Placental pericyte (primary cell): ENCODE results near the gene PBXIP1. TPM values are rescaled to one million over a fixed set of nuclear protein-coding genes. Genes with fewer than 3 reads are reported as not detected.

Source experiments
- small RNA-seq: library from RNA; depleted of rRNA; stranded (forward); fragments of <200 nt; gene quantifications from one replicate; pipeline ENCODE3, GENCODE V24; 2012; ENCODE audit warnings: low replicate concordance
- total RNA-seq: library from RNA; depleted of rRNA; stranded (reverse); fragments of >200 nt; gene quantifications from 2 replicates; pipeline ENCODE4 v1.2.3, GENCODE V29; 2012

Gene PBXIP1, protein sequence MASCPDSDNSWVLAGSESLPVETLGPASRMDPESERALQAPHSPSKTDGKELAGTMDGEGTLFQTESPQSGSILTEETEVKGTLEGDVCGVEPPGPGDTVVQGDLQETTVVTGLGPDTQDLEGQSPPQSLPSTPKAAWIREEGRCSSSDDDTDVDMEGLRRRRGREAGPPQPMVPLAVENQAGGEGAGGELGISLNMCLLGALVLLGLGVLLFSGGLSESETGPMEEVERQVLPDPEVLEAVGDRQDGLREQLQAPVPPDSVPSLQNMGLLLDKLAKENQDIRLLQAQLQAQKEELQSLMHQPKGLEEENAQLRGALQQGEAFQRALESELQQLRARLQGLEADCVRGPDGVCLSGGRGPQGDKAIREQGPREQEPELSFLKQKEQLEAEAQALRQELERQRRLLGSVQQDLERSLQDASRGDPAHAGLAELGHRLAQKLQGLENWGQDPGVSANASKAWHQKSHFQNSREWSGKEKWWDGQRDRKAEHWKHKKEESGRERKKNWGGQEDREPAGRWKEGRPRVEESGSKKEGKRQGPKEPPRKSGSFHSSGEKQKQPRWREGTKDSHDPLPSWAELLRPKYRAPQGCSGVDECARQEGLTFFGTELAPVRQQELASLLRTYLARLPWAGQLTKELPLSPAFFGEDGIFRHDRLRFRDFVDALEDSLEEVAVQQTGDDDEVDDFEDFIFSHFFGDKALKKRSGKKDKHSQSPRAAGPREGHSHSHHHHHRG
- total RNA-seq = 35.4 and 80.8 TPM in 2 replicates

DNA sequence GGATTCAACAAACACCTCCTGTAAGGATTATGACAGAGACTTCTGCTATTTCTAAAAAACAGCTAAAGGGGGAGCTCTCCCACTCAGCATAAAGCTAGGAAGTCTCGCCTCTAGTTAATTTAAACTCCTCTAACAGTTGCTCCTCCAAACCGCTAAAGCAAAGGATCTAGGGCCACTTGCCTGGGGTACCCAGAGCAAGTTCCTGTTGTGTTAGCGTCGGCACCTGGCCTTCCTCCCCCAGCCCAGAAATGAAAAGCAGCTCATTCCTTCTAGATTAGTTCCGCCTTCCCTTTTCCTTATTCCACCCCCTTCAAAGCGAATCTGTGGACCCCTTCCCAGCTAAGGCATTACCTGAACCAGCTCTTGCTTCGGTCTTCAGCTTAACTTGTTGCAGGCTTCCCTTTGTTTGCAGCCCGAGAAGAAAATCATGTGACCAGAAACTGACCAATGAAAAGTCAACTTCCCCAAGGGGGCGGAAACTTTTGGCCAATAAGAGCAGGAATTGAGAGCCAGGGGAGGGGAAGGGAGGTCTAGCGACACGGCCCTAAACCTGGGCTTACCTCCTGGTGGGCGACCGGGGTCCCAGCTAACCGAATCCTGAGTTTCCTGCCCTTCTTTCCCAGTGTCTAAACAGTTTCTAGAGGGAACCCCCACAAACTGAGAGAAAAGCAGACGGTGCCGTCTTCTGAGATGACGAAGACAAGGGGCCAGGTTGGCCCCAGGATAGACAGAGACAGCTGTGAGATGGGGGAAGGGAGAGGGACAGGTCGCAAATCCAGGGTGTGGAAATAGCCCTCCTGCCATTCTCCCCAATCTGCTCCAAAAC lies at the start of gene PBXIP1:
TSS of gene PBXIP1 (minus strand) at position 382 of the 826 bp plus-strand sequence. CDS start 2,378 bp downstream, outside the sequence.

GRCh38 chr1:155002464-155003226 lies 46.7 kb upstream of the PBXIP1 start, which contains the start of gene ZBTB7B:
Gene ZBTB7B (plus strand): TSS chr1:155002802. CDS start chr1:155014661, 11,859 bp downstream.

GRCh38 chr1:154993572-154994268 lies 37.8 kb upstream of the PBXIP1 start, which contains the start of gene LENEP:
Gene LENEP (plus strand): TSS chr1:154993586. CDS start chr1:154993608, 22 bp downstream.

GRCh38 chr1:154982897-154983648 lies 27.2 kb upstream of the PBXIP1 start, which contains the start of gene FLAD1:
Gene FLAD1 (plus strand): TSS chr1:154983344. CDS start chr1:154983695, 351 bp downstream.

DNA sequence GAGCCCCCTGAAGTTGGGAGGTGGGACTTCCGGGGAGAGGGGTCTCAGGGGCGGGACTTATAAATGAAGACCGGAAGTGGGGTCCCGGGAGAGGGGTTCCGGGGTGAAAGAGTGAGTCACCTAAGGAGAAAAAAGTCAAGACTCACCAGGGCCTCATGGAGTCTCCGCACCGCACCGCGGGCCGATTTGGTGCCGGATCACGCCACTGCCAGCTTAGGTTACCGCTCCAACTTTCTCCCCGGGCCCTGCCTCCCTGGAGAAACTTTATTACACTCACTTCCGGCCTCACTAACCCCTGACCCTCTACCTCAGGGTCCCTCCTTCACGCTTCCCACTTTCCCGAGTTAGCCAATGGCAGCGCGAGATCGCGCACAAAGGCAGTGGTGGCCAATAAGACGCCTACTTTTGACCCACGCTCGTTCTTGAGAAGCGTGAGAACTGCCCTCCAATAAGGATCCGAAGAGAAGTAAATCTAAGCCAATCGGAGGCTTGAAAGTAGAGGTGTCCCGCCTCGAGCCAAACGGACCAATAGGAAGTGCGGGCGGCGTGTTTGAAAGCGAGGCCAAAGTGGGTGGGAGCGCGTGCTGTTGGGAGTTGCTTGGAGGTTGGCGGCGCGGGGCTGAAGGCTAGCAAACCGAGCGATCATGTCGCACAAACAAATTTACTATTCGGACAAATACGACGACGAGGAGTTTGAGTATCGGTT lies 18.4 kb upstream of the PBXIP1 start, which contains the start of gene CKS1B:
TSS of gene CKS1B (plus strand) at position 580 of the 706 bp plus-strand sequence. CDS start at position 645, 65 bp downstream.

GRCh38 chr1:154970631-154971340 lies 14.9 kb upstream of the PBXIP1 start, which contains the start of gene SHC1:
Gene SHC1 (minus strand): TSS chr1:154970747. CDS start chr1:154970526, 221 bp downstream.

GRCh38 chr1:154961207-154962155 lies 5.6 kb upstream of the PBXIP1 start, which contains the start of gene PYGO2:
Gene PYGO2 (minus strand): TSS chr1:154961782. CDS start chr1:154961576, 206 bp downstream.

GRCh38 chr1:154936555-154937084 lies 19.3 kb downstream of the PBXIP1 start, which contains the start of gene PMVK:
Gene PMVK (minus strand): TSS chr1:154936719. CDS start chr1:154936685, 34 bp downstream.

Small RNA genes within 50 kb of the gene (small RNA-seq; reads per million reads assigned to genes)
- gene MIR4258 (not detected), gene RF00017 (not detected)

Other genes starting within 250 kb of the PBXIP1 start
- under 0.01 TPM in 1 of 2 replicates, not detected in the other for gene KCNN3, start 85.8 kb downstream of the PBXIP1 start, total RNA-seq
- 6.3 and 7.0 TPM in 2 replicates for gene PMVK, start 19.4 kb downstream of the PBXIP1 start, total RNA-seq
- gene PYGO2, start 5.7 kb upstream of the PBXIP1 start, total RNA-seq = 18.8 and 20.4 TPM in 2 replicates
- 325 and 447 TPM in 2 replicates for gene SHC1, start 14.6 kb upstream of the PBXIP1 start, total RNA-seq
- 17.7 and 101 TPM in 2 replicates for gene CKS1B, start 18.6 kb upstream of the PBXIP1 start, total RNA-seq
- 23.4 and 36.7 TPM in 2 replicates for gene FLAD1, start 27.2 kb upstream of the PBXIP1 start, total RNA-seq
- gene LENEP, start 37.5 kb upstream of the PBXIP1 start, total RNA-seq = 0.86 TPM in 1 of 2 replicates, not detected in the other
- 30.4 and 31.4 TPM in 2 replicates for gene ZBTB7B, start 46.7 kb upstream of the PBXIP1 start, total RNA-seq
- gene DCST2, start 77.7 kb upstream of the PBXIP1 start, total RNA-seq = 0.66 TPM in 1 of 2 replicates, not detected in the other
- not detected in 2 replicates for gene DCST1, start 77.7 kb upstream of the PBXIP1 start, total RNA-seq
- 53.7 and 63.5 TPM in 2 replicates for gene ADAM15, start 95.2 kb upstream of the PBXIP1 start, total RNA-seq
- gene EFNA4, start 107.6 kb upstream of the PBXIP1 start, total RNA-seq = 2.0 and 3.0 TPM in 2 replicates
- gene EFNA3, start 122.7 kb upstream of the PBXIP1 start, total RNA-seq = 0.43 and 0.66 TPM in 2 replicates
- gene EFNA1, start 171.8 kb upstream of the PBXIP1 start, total RNA-seq = 0.14 TPM in 1 of 2 replicates, not detected in the other
- gene SLC50A1, start 179.8 kb upstream of the PBXIP1 start, total RNA-seq = 27.9 and 45.3 TPM in 2 replicates
- gene DPM3, start 184.4 kb upstream of the PBXIP1 start, total RNA-seq = 24.9 and 28.6 TPM in 2 replicates
- 74.2 and 127 TPM in 2 replicates for gene KRTCAP2, start 217.2 kb upstream of the PBXIP1 start, total RNA-seq
- 4.4 and 8.7 TPM in 2 replicates for gene TRIM46, start 217.8 kb upstream of the PBXIP1 start, total RNA-seq